HAP-1 (cell line): Measurements from ENCODE around the gene CEP112.

Source experiments
- DNase-seq, 2 experiments: peaks; one replicate each; pipeline ENCODE4 v3.0.0-alpha.2; 2016 to 2020; ENCODE audit warnings: low spot score in 2 of 2
- H3K27me3 ChIP-seq: fragments of 250-450 bp; sonication (Bioruptor Pico); 2 replicates; pipeline ENCODE4 v1.5.1; 2020; ENCODE audit warnings: low read depth, mild to moderate bottlenecking, moderate library complexity
- H3K36me3 ChIP-seq: fragments of 250-450 bp; sonication (Bioruptor Pico); replicated peaks from 2 replicates; pipeline ENCODE4 v1.5.1; 2020; ENCODE audit warnings: mild to moderate bottlenecking
- H3K4me1 ChIP-seq: fragments of 250-450 bp; sonication (Bioruptor Pico); 2 replicates; pipeline ENCODE4 v1.5.1; 2020; ENCODE audit warnings: mild to moderate bottlenecking
- H3K4me3 ChIP-seq: fragments of 250-450 bp; sonication (Bioruptor Pico); 2 replicates; pipeline ENCODE4 v1.5.1; 2020; ENCODE audit warnings: mild to moderate bottlenecking, moderate library complexity
- H3K9me3 ChIP-seq: fragments of 250-450 bp; sonication (Bioruptor Pico); 2 replicates; pipeline ENCODE4 v1.5.1; 2020; ENCODE audit warnings: mild to moderate bottlenecking, moderate library complexity
- in situ Hi-C: fragments of 300-500 bp; cut with MboI; formaldehyde crosslinking; loops from 3 replicates; pipeline ENCODE4 v1.14.3; 2020; ENCODE audit warnings: low sequenced_read_pairs, inconsistent platforms, mixed read lengths

The CEP112 gene

GRCh38 chr17:66221755-66222530 lies 30.0 kb upstream of the CEP112 start:
- Histone ChIP-seq H3K9me3 (no peaks in the 10 kb centered on the region), H3K4me1 (no peaks in the 10 kb centered on the region), H3K36me3 (no peaks in the 10 kb centered on the region), H3K27me3 (no peaks in the 10 kb centered on the region), H3K4me3 (no peak overlapping the region)
- in situ Hi-C loops = no loop called here
- DNase-seq = no peak

- no peaks in the 10 kb centered on the region for H3K4me1 ChIP-seq
- H3K9me3 ChIP-seq = no peaks in the 10 kb centered on the region
- H3K4me3 ChIP-seq = no peak overlapping the region
- no peaks in the 10 kb centered on the region for H3K36me3 ChIP-seq
- DNase-seq = no peak
- no peaks in the 10 kb centered on the region for H3K27me3 ChIP-seq
- in situ Hi-C loops = no loop called here
Observed at GRCh38 chr17:66221343-66221742, 29.4 kb upstream of the CEP112 start.

GRCh38 chr17:66220079-66220835 lies 28.3 kb upstream of the CEP112 start:
- H3K27me3 ChIP-seq = no peaks in the 10 kb centered on the region
- in situ Hi-C loops = no loop called here
- H3K9me3 ChIP-seq = no peaks in the 10 kb centered on the region
- H3K4me3 ChIP-seq = no peak overlapping the region
- DNase-seq = no peak
- H3K36me3 ChIP-seq = no peaks in the 10 kb centered on the region
- H3K4me1 ChIP-seq = no peaks in the 10 kb centered on the region

- no peaks in the 10 kb centered on the region; the same call in 1 of the 2 replicates for H3K27me3 ChIP-seq
- in situ Hi-C loops = no loop called here
- H3K9me3 ChIP-seq = no peaks in the 10 kb centered on the region
- no peaks in the 10 kb centered on the region for H3K36me3 ChIP-seq
- DNase-seq = no peak
- H3K4me3 ChIP-seq = no peak overlapping the region
- no peaks in the 10 kb centered on the region for H3K4me1 ChIP-seq
Observed at GRCh38 chr17:66215529-66215911, 23.6 kb upstream of the CEP112 start.

- Histone ChIP-seq H3K4me1 (no peaks in the 10 kb centered on the region), H3K4me3 (no peak overlapping the region), H3K27me3 (no peaks in the 10 kb centered on the region; the same call in 1 of the 2 replicates), H3K36me3 (no peaks in the 10 kb centered on the region), H3K9me3 (no peaks in the 10 kb centered on the region)
- in situ Hi-C loops = no loop called here
- no peak for DNase-seq
Observed at GRCh38 chr17:66214884-66215528, 23.1 kb upstream of the CEP112 start.

GRCh38 chr17:66211047-66211810 lies 19.3 kb upstream of the CEP112 start:
- H3K4me3 ChIP-seq = no peak overlapping the region
- no peaks in the 10 kb centered on the region for H3K4me1 ChIP-seq
- no peaks in the 10 kb centered on the region; the same call in 1 of the 2 replicates for H3K27me3 ChIP-seq
- no peak for DNase-seq
- H3K36me3 ChIP-seq = no peaks in the 10 kb centered on the region
- in situ Hi-C loops = no loop called here
- H3K9me3 ChIP-seq = no peaks in the 10 kb centered on the region

- Histone ChIP-seq H3K4me3 (no peak overlapping the region), H3K4me1 (no peaks in the 10 kb centered on the region), H3K36me3 (no peaks in the 10 kb centered on the region), H3K27me3 (no peaks in the 10 kb centered on the region; the same call in 1 of the 2 replicates), H3K9me3 (no peaks in the 10 kb centered on the region)
- in situ Hi-C loops = no loop called here
- no peak for DNase-seq
Observed at GRCh38 chr17:66210208-66210574, 18.3 kb upstream of the CEP112 start.

GRCh38 chr17:66207936-66208335 lies 16.0 kb upstream of the CEP112 start:
- Histone ChIP-seq H3K4me3 (no peak overlapping the region), H3K4me1 (no peaks in the 10 kb centered on the region), H3K36me3 (no peaks in the 10 kb centered on the region), H3K9me3 (no peaks in the 10 kb centered on the region), H3K27me3 (no peaks in the 10 kb centered on the region; the same call in 1 of the 2 replicates)
- in situ Hi-C loops = no loop called here
- DNase-seq = no peak

GRCh38 chr17:66203274-66204015 lies 11.5 kb upstream of the CEP112 start:
- Histone ChIP-seq H3K36me3 (no peaks in the 10 kb centered on the region), H3K27me3 (no peaks in the 10 kb centered on the region), H3K4me1 (no peaks in the 10 kb centered on the region), H3K4me3 (no peak overlapping the region), H3K9me3 (no peaks in the 10 kb centered on the region)
- DNase-seq = no peak
- in situ Hi-C loops = no loop called here

- Histone ChIP-seq H3K4me3 (no peak overlapping the region), H3K9me3 (no peaks in the 10 kb centered on the region), H3K4me1 (no peaks in the 10 kb centered on the region), H3K36me3 (no peaks in the 10 kb centered on the region), H3K27me3 (no peaks in the 10 kb centered on the region)
- peak; percentile 48 to 67 for DNase-seq
- in situ Hi-C loops = no loop called here
Observed at GRCh38 chr17:66200685-66201092, 8.8 kb upstream of the CEP112 start.

- no peaks in the 10 kb centered on the region for H3K4me1 ChIP-seq
- no peaks in the 10 kb centered on the region for H3K27me3 ChIP-seq
- in situ Hi-C loops = no loop called here
- no peak for DNase-seq
- H3K4me3 ChIP-seq = no peak overlapping the region
- no peaks in the 10 kb centered on the region for H3K9me3 ChIP-seq
- no peaks in the 10 kb centered on the region for H3K36me3 ChIP-seq
Observed at GRCh38 chr17:66198242-66198641, 6.3 kb upstream of the CEP112 start.

GRCh38 chr17:66192378-66192687 lies 400 bp upstream of the CEP112 start:
- Histone ChIP-seq H3K4me3 (peak overlapping the region; percentile 57), H3K27me3 (no peaks in the 10 kb centered on the region), H3K36me3 (0 out of 2 replicates have a peak, but pooled peaks cover 3% of the 10 kb centered on the region), H3K4me1 (peaks cover 19% of the 10 kb centered on the region), H3K9me3 (no peaks in the 10 kb centered on the region)
- in situ Hi-C loops = no loop called here
- no peak for DNase-seq
